Immature natural killer cell (primary cell): ENCODE data around the gene ZDHHC21. TPM values are rescaled to one million over a fixed set of nuclear protein-coding genes. Genes with fewer than 3 reads are reported as not detected.
"Not testable (repeated sequence)": the region's sequence is repeated elsewhere in the genome, so short reads cannot be mapped to it uniquely, and the experiment has no call there.

Source experiments
- DNase-seq, 3 donors: peaks; one replicate each; pipeline ENCODE4 v3.0.0; 2022; ENCODE audit warnings: mixed read lengths in 1 of 3
- H3K27ac Mint-ChIP-seq, 6 donors: one replicate each; pipeline ENCODE4 v1.8.0; 2020; ENCODE audit warnings: mixed read lengths in 6 of 6, mild to moderate bottlenecking in 5 of 6, inconsistent platforms in 4 of 6, moderate library complexity in 3 of 6
- H3K27me3 Mint-ChIP-seq, 3 donors: one replicate each; pipeline ENCODE4 v1.8.0; 2020 to 2021; ENCODE audit warnings: low read depth in 3 of 3, mild to moderate bottlenecking in 3 of 3, mixed read lengths in 3 of 3, moderate library complexity in 3 of 3, inconsistent platforms in 1 of 3
- H3K36me3 Mint-ChIP-seq, 3 donors: one replicate each; pipeline ENCODE4 v1.8.0; 2020; ENCODE audit warnings: mixed read lengths in 3 of 3, inconsistent platforms in 2 of 3, mild to moderate bottlenecking in 2 of 3
- H3K4me1 Mint-ChIP-seq, 2 donors: one replicate each; pipeline ENCODE4 v1.8.0; 2020; ENCODE audit warnings: inconsistent platforms in 2 of 2, mild to moderate bottlenecking in 2 of 2, mixed read lengths in 2 of 2, moderate library complexity in 1 of 2
- H3K4me3 Mint-ChIP-seq, 5 donors: one replicate each; pipeline ENCODE4 v1.8.0; 2020; ENCODE audit warnings: mild to moderate bottlenecking in 5 of 5, mixed read lengths in 5 of 5, inconsistent platforms in 3 of 5, moderate library complexity in 3 of 5
- H3K9me3 Mint-ChIP-seq, 6 donors: one replicate each; pipeline ENCODE4 v1.8.0; 2020; ENCODE audit warnings: mild to moderate bottlenecking in 6 of 6, mixed read lengths in 6 of 6, inconsistent platforms in 4 of 6, moderate library complexity in 3 of 6
- polyA plus RNA-seq, 3 donors: library from polyadenylated mRNA; unstranded; fragments of 300-500 nt; fragmentation: Illumina TruSeq; gene quantifications; one replicate each; pipeline ENCODE4 v1.2.3, GENCODE V29; 2021

Gene ZDHHC21
- polyA plus RNA-seq, 3 donors from 2014 or later: 1.3 to 2.3 (median 1.7) TPM

- Mint-ChIP-seq H3K4me3 (no peak overlapping the region), H3K4me1 (peaks cover 31 to 51% of the 10 kb centered on the region in 2 donors), H3K9me3 (no peaks in the 10 kb centered on the region), H3K36me3 (peaks cover 4 to 17% (median 16%) of the 10 kb centered on the region in 3 donors), H3K27me3 (peaks cover 0 to 3% (median 0%) of the 10 kb centered on the region in 3 donors), H3K27ac (no peak overlapping the region)
- DNase-seq: no peak
Measured at GRCh38 chr9:14671377-14671776, 21.9 kb downstream of the ZDHHC21 start.

DNA sequence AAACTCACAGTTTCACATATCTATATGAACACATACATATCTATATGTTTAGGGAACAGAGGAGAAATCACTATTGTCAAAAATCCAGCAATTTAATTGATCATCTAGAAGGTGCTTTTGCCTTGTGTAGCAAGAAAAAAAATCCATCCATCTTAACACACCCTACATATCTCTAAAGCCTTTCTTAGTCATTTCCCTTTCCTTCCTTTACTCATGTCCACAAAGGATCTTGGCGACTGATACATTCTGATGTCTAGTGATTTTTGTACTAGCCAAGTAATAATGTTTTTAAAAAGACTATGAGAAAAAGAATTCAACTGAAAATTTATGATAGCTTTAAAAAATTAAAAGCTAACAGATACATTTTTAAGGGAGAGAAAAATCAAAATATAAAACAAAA, 22.5 kb downstream of the ZDHHC21 start:
- peaks cover 0 to 3% (median 0%) of the 10 kb centered on the region in 3 donors for H3K27me3 Mint-ChIP-seq

GRCh38 chr9:14664022-14664421, 29.2 kb downstream of the ZDHHC21 start:
- H3K4me3 Mint-ChIP-seq, H3K27ac Mint-ChIP-seq, H3K4me1 Mint-ChIP-seq: not testable (repeated sequence)

More for the DNA sequence above, 22.5 kb downstream of the ZDHHC21 start:
- no peaks in the 10 kb centered on the region for H3K9me3 Mint-ChIP-seq
- H3K4me3 Mint-ChIP-seq: no peak overlapping the region
- peaks cover 25 to 45% of the 10 kb centered on the region in 2 donors for H3K4me1 Mint-ChIP-seq
- no peak for DNase-seq
- H3K27ac Mint-ChIP-seq: peak overlapping the region in 1 of 6 donors; percentile 37
- H3K36me3 Mint-ChIP-seq: peaks cover 4 to 17% (median 16%) of the 10 kb centered on the region in 3 donors

GRCh38 chr9:14662060-14662453, 31.2 kb downstream of the ZDHHC21 start:
- peaks cover 0 to 3% (median 0%) of the 10 kb centered on the region in 6 donors for H3K9me3 Mint-ChIP-seq
- no peak for DNase-seq
- peaks cover 21% of the 10 kb centered on the region in 3 donors for H3K36me3 Mint-ChIP-seq
- H3K27me3 Mint-ChIP-seq: no peaks in the 10 kb centered on the region
- H3K27ac Mint-ChIP-seq: no peak overlapping the region
- peaks cover 4 to 6% of the 10 kb centered on the region in 2 donors for H3K4me1 Mint-ChIP-seq
- H3K4me3 Mint-ChIP-seq: no peak overlapping the region

More at GRCh38 chr9:14664022-14664421, 29.2 kb downstream of the ZDHHC21 start:
- H3K9me3 Mint-ChIP-seq, DNase-seq, H3K27me3 Mint-ChIP-seq: not testable (repeated sequence)
- H3K36me3 Mint-ChIP-seq: peaks cover 5 to 11% (median 9%) of the 10 kb centered on the region in 3 donors

- Mint-ChIP-seq H3K36me3 (peaks cover 26% of the 10 kb centered on the region in 3 donors), H3K27ac (no peak overlapping the region), H3K27me3 (no peaks in the 10 kb centered on the region), H3K9me3 (peaks cover 0 to 3% (median 0%) of the 10 kb centered on the region in 6 donors), H3K4me1 (peaks cover 4 to 6% of the 10 kb centered on the region in 2 donors), H3K4me3 (no peak overlapping the region)
- DNase-seq: peak in 2 of 3 donors; percentile 9 to 15
Measured at GRCh38 chr9:14661421-14662059, 31.7 kb downstream of the ZDHHC21 start.

- Mint-ChIP-seq H3K9me3 (peaks cover 0 to 3% (median 2%) of the 10 kb centered on the region in 6 donors), H3K4me1 (peaks cover 4 to 6% of the 10 kb centered on the region in 2 donors), H3K27me3 (no peaks in the 10 kb centered on the region), H3K36me3 (peaks cover 33% of the 10 kb centered on the region in 3 donors), H3K27ac (peak overlapping the region in 1 of 6 donors; percentile 40), H3K4me3 (no peak overlapping the region)
- no peak for DNase-seq
Measured at GRCh38 chr9:14660721-14661120, 32.5 kb downstream of the ZDHHC21 start.

GRCh38 chr9:14654932-14655331, 38.3 kb downstream of the ZDHHC21 start:
- peaks cover 52 to 59% (median 59%) of the 10 kb centered on the region in 3 donors for H3K36me3 Mint-ChIP-seq
- H3K4me3 Mint-ChIP-seq: no peak overlapping the region
- H3K27me3 Mint-ChIP-seq: no peaks in the 10 kb centered on the region
- no peak overlapping the region for H3K27ac Mint-ChIP-seq
- no peaks in the 10 kb centered on the region for H3K4me1 Mint-ChIP-seq
- DNase-seq: no peak
- peaks cover 9 to 27% (median 20%) of the 10 kb centered on the region in 6 donors for H3K9me3 Mint-ChIP-seq

DNA sequence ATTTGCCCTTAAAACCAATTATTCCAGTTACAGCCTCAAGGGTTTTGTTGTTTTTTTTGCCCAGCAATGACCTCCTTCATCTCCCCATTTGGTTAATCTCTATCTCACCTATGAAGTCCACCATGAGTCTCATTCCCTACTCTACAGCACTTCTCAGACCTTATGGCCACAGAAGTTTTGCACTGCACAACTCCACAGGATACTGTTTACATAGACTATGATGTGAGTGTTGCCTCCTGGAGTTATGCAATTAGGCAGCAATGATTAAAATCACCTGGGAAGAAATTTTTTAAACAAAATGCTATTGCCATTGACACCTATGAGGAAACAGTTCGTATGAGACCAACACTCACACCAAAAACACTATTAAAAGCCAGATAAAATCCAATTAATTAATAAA, 39.7 kb downstream of the ZDHHC21 start:
- H3K27ac Mint-ChIP-seq: no peak overlapping the region
- peaks cover 47 to 53% (median 48%) of the 10 kb centered on the region in 3 donors for H3K36me3 Mint-ChIP-seq

GRCh38 chr9:14652729-14653377, 40.4 kb downstream of the ZDHHC21 start:
- H3K9me3 Mint-ChIP-seq: peaks cover 9 to 27% (median 20%) of the 10 kb centered on the region in 6 donors
- H3K4me1 Mint-ChIP-seq: peaks cover 1 to 7% of the 10 kb centered on the region in 2 donors
- DNase-seq: no peak
- H3K27ac Mint-ChIP-seq: no peak overlapping the region
- no peak overlapping the region for H3K4me3 Mint-ChIP-seq
- no peaks in the 10 kb centered on the region for H3K27me3 Mint-ChIP-seq
- H3K36me3 Mint-ChIP-seq: peaks cover 46 to 49% (median 48%) of the 10 kb centered on the region in 3 donors

More for the DNA sequence above, 39.7 kb downstream of the ZDHHC21 start:
- Mint-ChIP-seq H3K27me3 (no peaks in the 10 kb centered on the region), H3K9me3 (peaks cover 9 to 27% (median 20%) of the 10 kb centered on the region in 6 donors), H3K4me3 (no peak overlapping the region), H3K4me1 (peaks cover 0 to under 1% of the 10 kb centered on the region in 2 donors)
- DNase-seq: no peak

GRCh38 chr9:14650596-14650995, 42.6 kb downstream of the ZDHHC21 start:
- no peak overlapping the region for H3K27ac Mint-ChIP-seq
- H3K27me3 Mint-ChIP-seq: no peaks in the 10 kb centered on the region
- H3K4me3 Mint-ChIP-seq: no peak overlapping the region
- H3K4me1 Mint-ChIP-seq: peaks cover 13 to 25% of the 10 kb centered on the region in 2 donors
- H3K36me3 Mint-ChIP-seq: peaks cover 28 to 34% (median 29%) of the 10 kb centered on the region in 3 donors
- DNase-seq: no peak
- peaks cover 9 to 23% (median 17%) of the 10 kb centered on the region in 6 donors for H3K9me3 Mint-ChIP-seq

DNA sequence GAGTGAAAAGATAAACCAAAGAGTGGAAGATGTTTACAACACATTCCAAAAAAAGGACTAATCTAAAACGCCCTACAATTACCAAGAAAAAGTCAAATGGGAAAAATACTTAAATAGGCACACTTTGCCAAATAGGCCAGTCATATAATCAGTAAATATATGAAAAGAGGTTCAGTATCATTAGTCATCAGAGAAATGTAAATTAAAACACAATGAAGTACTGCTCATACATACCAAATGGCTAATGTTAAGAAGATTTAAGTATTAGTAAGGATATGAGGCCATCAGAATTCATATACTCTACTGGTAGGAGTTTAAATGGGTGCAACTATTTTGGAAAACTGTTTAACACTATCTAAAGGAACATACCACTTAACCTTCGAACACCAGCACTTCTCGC, 47.6 kb downstream of the ZDHHC21 start:
- no peak overlapping the region for H3K27ac Mint-ChIP-seq
- no peak for DNase-seq
- H3K36me3 Mint-ChIP-seq: peaks cover 11 to 24% (median 13%) of the 10 kb centered on the region in 3 donors
- no peak overlapping the region for H3K4me3 Mint-ChIP-seq
- H3K9me3 Mint-ChIP-seq: no peaks in the 10 kb centered on the region
- peaks cover 0 to 2% (median 0%) of the 10 kb centered on the region in 3 donors for H3K27me3 Mint-ChIP-seq
- H3K4me1 Mint-ChIP-seq: peaks cover 27 to 57% of the 10 kb centered on the region in 2 donors

DNA sequence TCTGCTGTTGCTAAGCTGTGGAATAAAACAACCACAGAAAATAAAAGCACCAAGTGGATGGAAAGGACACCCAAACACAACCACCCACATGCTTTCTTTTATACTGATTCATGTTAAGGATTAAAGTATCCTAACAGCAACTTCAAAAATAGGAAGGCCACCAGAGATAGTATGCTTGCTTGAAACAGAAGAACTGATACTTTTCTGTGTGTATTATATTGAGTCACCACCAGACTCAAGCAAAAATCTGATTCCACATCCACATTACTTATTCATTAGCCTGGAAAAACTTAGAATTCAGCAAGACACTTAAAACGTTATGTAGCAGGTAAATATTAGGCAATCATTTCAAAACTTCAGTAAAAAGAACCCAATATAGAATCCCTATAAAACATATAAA, 52.3 kb downstream of the ZDHHC21 start:
- no peak for DNase-seq
- H3K27me3 Mint-ChIP-seq: peaks cover 0 to 2% (median 0%) of the 10 kb centered on the region in 3 donors
- H3K9me3 Mint-ChIP-seq: no peaks in the 10 kb centered on the region
- H3K36me3 Mint-ChIP-seq: peaks cover 18 to 33% (median 19%) of the 10 kb centered on the region in 3 donors
- H3K4me1 Mint-ChIP-seq: peaks cover 24 to 39% of the 10 kb centered on the region in 2 donors
- no peak overlapping the region for H3K27ac Mint-ChIP-seq
- no peak overlapping the region for H3K4me3 Mint-ChIP-seq

GRCh38 chr9:14640294-14640693, 52.9 kb downstream of the ZDHHC21 start:
- Mint-ChIP-seq H3K4me3 (no peak overlapping the region), H3K4me1 (peaks cover 22 to 33% of the 10 kb centered on the region in 2 donors), H3K9me3 (no peaks in the 10 kb centered on the region), H3K27me3 (peaks cover 0 to 2% (median 0%) of the 10 kb centered on the region in 3 donors), H3K36me3 (peaks cover 18 to 33% (median 19%) of the 10 kb centered on the region in 3 donors), H3K27ac (no peak overlapping the region)
- no peak for DNase-seq
